Activated naive CD4-positive, alpha-beta T cell treated with anti-CD3 and anti-CD28 coated beads, Interleukin-2, amount 10 ng/mL, durations not matched to agents 7 days and 5 days (primary cell): ENCODE results near the gene NDST1.
A peak's percentile ranks its signal among the peaks of the same experiment; 100 is the strongest.

Experiments
- CTCF ChIA-PET: fragments of 350-600 bp; sonication (Branson Sonifier 250); formaldehyde crosslinking; loops from one replicate; lab custom pipeline; 2021; ENCODE audit warnings: antibody characterized with exemption; lab: Charles Lee
- DNase-seq: peaks from one replicate; pipeline ENCODE4 v3.0.0-alpha.2; 2020
- H3K27ac Mint-ChIP-seq: one replicate; pipeline ENCODE4 v1.8.0; 2021; ENCODE audit warnings: mild to moderate bottlenecking, moderate library complexity, mixed read lengths
- H3K27me3 Mint-ChIP-seq: one replicate; pipeline ENCODE4 v1.8.0; 2021; ENCODE audit warnings: mild to moderate bottlenecking, mixed read lengths
- H3K36me3 Mint-ChIP-seq: one replicate; pipeline ENCODE4 v1.8.0; 2021; ENCODE audit warnings: mixed read lengths
- H3K4me1 Mint-ChIP-seq: one replicate; pipeline ENCODE4 v1.8.0; 2021; ENCODE audit warnings: mixed read lengths
- H3K4me3 Mint-ChIP-seq: one replicate; pipeline ENCODE4 v1.8.0; 2021; ENCODE audit warnings: mild to moderate bottlenecking, moderate library complexity, mixed read lengths
- H3K9me3 Mint-ChIP-seq: one replicate; pipeline ENCODE4 v1.8.0; 2021; ENCODE audit warnings: mixed read lengths

The NDST1 gene

DNA sequence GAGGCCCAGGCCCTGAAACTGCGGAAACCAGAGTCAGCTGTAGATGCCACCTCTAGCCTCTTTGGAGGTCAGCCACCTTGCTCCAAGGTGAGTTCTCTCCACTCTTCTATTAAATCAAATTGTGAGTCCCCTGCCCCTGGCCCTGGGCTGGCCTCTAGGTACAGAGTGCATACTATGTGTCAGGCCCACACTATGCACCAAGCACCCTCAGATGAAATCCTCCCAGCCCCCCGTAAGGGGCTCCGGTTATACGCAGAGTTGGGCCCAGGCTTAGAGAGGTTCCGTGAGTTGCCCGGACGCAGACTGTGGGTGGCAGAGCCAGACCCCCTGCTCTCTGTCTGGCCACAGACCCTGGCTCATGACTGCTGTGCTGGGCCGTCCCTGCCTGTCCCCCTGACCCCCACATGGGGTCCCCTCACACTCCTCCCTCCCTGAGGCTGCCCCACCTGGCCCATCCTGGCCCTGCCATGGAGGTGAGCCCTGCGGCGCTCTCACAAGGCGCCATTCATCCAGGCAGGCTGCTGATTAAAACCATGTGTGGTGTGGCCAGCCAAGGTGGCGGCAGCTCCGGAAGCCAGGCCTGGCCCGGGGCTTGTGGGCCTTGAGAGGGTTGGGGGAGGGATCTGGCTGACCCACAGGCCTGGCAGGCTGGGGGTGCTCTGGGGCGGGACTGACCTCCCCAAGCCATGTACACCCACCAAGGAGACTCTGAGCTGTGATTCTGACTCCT is 67.1 kb downstream of the NDST1 start:
- Mint-ChIP-seq H3K4me1 (no peaks in the 10 kb centered on the region), H3K4me3 (no peak overlapping the region), H3K36me3 (no peaks in the 10 kb centered on the region), H3K9me3 (no peaks in the 10 kb centered on the region), H3K27me3 (peaks cover 6% of the 10 kb centered on the region), H3K27ac (no peak overlapping the region)
- CTCF ChIA-PET, result no interaction called here
- DNase-seq, result no peak

GRCh38 chr5:150575745-150576448 is 68.0 kb downstream of the NDST1 start:
- Mint-ChIP-seq H3K4me1 (no peaks in the 10 kb centered on the region), H3K27me3 (peaks cover 12% of the 10 kb centered on the region), H3K9me3 (no peaks in the 10 kb centered on the region), H3K36me3 (no peaks in the 10 kb centered on the region), H3K4me3 (no peak overlapping the region), H3K27ac (no peak overlapping the region)
- CTCF ChIA-PET, result no interaction called here
- no peak for DNase-seq

DNA sequence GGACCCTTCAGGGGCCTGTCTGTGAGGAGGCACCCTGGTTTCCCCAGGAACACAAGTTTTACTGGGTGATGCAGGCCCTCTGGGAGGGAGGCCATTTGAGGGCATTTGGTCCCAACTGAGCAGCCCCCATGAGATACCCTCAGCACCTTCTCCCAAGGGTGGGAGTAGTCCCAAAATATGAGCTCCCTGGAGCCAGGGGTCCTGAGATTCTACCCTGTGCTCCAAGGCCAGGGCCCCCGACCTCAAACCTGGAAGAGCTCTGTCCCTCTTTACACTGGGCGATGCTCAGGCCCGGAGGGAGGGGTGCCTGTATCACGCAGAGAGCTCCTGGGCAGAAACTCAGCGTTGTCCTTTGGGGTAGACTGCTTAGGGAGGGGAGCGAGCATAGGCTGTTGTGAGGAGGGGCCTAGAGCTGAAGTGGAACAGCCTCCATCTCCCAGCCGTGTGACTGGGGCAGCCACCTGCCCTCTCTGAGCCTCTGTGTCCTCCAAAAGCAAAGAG is 68.6 kb downstream of the NDST1 start:
- Mint-ChIP-seq H3K9me3 (no peaks in the 10 kb centered on the region), H3K27me3 (peaks cover 13% of the 10 kb centered on the region), H3K4me1 (no peaks in the 10 kb centered on the region), H3K4me3 (no peak overlapping the region), H3K36me3 (no peaks in the 10 kb centered on the region), H3K27ac (no peak overlapping the region)
- DNase-seq, result no peak
- CTCF ChIA-PET, result interaction anchor here (1.4 kb wide), 1 partner anchor 17 kb away, joined by 5 read pairs; no protein-coding TSS in a partner anchor

DNA sequence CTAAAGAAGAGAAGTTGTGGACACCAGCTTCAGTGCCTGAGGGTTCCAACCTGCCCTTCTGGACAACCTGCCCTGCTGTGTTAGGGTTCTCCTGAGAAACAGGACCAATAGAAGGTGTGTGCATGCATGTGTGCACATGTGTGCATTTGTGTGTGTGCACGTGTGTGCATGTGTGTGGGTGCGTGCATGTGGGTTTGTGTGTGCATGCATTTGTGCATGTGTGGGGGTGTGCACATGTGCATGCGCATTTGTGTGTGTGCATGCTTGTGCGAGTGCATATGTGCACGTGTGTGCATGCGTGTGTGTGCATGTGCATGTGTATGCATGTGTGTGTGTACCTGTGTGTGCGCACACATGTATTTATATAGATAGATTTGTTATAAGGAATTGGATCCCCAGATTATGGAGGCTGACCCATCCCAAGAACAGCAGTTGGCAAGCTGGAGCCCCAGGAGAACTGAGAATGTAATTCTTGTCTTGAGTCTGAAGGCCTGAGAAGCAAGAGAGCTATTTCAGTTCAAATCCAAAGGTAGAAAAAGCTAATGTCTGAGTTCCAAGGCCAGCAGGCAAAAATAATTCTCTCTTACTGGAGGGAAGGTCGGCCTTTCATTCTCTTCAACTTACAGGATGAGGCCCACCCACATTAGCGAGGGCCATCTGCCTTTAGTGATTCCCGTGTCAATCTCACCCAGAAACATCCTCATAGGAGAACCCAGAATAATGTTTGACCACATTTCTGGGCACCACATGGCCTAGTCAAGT is 69.6 kb downstream of the NDST1 start:
- Mint-ChIP-seq H3K36me3 (no peaks in the 10 kb centered on the region), H3K4me3 (no peak overlapping the region), H3K9me3 (no peaks in the 10 kb centered on the region), H3K4me1 (no peaks in the 10 kb centered on the region), H3K27ac (no peak overlapping the region), H3K27me3 (peaks cover 23% of the 10 kb centered on the region)
- CTCF ChIA-PET, result interaction anchor here (1.4 kb wide), 1 partner anchor 18 kb away, joined by 5 read pairs; no protein-coding TSS in a partner anchor
- no peak for DNase-seq

DNA sequence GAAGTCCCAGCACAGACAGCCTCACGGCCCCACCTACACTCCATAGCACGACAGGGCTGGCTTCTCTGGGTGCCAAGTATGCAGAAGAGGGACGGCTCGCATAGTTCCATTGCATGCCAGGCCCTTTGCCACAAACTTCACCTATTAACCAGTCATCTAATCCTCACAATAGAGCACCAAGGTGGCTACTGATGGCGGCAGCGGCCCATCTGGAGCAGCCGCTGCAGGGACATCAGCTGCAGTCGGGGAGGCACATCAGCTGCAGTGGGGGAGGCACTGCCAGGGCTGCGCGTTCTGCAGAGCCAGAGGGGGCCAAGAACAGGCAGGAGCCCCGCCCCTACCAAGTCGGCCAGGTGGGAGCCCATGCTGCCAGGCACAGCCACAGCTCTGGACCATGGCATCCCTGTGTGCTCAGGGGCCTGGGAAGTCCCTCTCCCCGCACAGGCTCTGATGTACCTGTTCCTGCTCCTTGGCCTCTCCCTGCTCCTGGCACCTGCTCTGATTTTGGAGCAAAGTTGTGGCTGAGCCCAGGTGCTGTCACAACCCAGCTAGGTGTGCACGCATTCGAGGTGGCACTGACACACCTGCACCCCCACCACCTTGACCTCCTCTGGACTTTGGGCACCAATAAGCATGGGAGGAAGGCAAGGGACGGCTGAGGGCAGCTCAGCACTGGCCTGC is 71.0 kb downstream of the NDST1 start:
- Mint-ChIP-seq H3K9me3 (no peaks in the 10 kb centered on the region), H3K27ac (no peak overlapping the region), H3K4me1 (no peaks in the 10 kb centered on the region), H3K4me3 (no peak overlapping the region), H3K27me3 (peaks cover 24% of the 10 kb centered on the region), H3K36me3 (no peaks in the 10 kb centered on the region)
- DNase-seq, result no peak
- CTCF ChIA-PET, result no interaction called here

DNA sequence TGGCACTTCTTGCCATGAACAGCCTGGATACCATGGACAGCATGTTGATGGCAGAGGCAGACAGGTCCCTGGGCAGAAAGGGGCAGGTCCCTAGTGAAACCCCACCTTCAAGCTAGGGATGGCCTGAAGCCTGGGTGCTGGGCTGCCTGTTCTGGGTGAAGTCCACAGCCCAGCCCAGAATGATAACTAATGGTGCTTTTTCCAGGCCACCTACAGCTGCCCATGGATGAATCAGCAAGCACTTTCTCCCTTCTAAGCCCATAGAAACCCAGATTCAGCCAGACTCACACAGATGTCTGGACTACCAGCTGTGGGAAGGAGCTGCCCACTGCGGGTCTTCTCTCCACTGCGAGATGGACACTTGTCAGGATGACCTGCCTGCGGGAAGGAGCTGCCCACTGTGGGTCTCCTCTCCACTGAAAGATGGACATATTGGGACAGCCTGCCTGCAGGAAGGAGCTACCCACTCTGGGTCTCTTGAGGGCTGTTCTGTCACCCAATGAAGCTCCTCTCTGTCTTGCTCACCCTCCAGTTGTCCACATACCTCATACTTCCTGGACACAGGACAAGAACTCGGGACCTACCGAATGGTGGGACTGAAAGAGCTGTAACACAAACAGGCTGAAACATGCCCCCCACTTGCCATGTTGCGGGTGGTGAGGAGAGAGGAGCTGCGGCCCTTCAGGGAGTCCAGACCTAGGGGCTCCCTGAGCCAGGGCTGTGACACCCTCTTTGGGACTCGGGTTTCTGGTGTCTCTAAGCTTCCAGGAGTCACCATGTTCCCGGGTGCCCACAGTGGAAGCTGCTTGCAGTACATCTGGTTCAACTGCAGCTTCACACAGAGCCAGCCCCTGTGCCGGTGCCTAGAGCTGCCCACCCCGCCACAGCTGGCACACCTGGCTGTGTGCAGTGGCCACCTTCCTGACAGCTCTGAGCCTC is 71.8 kb downstream of the NDST1 start:
- no peak overlapping the region for H3K27ac Mint-ChIP-seq
- H3K36me3 Mint-ChIP-seq, result no peaks in the 10 kb centered on the region
- H3K4me1 Mint-ChIP-seq, result no peaks in the 10 kb centered on the region
- no peak overlapping the region for H3K4me3 Mint-ChIP-seq
- CTCF ChIA-PET, result no interaction called here
- peaks cover 26% of the 10 kb centered on the region for H3K27me3 Mint-ChIP-seq
- no peak for DNase-seq
- H3K9me3 Mint-ChIP-seq, result no peaks in the 10 kb centered on the region

DNA sequence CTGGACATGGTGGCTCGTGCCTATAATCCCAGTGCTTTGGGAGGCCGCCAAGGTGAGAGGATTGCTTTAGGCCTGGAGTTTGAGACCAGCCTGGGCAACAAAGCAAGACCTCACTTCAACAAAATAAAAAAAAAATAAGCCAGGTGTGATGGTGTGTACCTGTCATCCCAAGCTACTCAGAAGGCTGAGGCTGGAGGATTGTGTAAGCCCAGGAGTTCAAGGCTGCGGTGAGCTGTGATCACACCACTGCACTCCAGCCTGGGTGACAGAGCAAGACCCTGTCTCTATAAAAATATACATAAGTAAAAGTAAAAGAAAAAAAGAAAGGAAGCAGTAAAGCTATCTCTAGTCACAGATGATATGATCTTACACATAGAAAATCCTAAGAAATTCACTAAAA is 73.0 kb downstream of the NDST1 start:
- CTCF ChIA-PET, result no interaction called here
- no peaks in the 10 kb centered on the region for H3K9me3 Mint-ChIP-seq
- H3K27me3 Mint-ChIP-seq, result peaks cover 30% of the 10 kb centered on the region
- H3K36me3 Mint-ChIP-seq, result no peaks in the 10 kb centered on the region
- no peak overlapping the region for H3K4me3 Mint-ChIP-seq
- H3K27ac Mint-ChIP-seq, result no peak overlapping the region
- no peaks in the 10 kb centered on the region for H3K4me1 Mint-ChIP-seq
- DNase-seq, result no peak

- Mint-ChIP-seq H3K27ac (no peak overlapping the region), H3K4me1 (no peaks in the 10 kb centered on the region), H3K27me3 (peaks cover 30% of the 10 kb centered on the region), H3K36me3 (no peaks in the 10 kb centered on the region), H3K4me3 (no peak overlapping the region), H3K9me3 (no peaks in the 10 kb centered on the region)
- CTCF ChIA-PET, result interaction anchor here (0.9 to 1.0 kb wide), 2 partner anchors 9 to 197 kb away, joined by 3 read pairs; partner anchors contain the start of gene SMIM3
- no peak for DNase-seq
Observed at GRCh38 chr5:150582241-150583109, 74.5 kb downstream of the NDST1 start.

DNA sequence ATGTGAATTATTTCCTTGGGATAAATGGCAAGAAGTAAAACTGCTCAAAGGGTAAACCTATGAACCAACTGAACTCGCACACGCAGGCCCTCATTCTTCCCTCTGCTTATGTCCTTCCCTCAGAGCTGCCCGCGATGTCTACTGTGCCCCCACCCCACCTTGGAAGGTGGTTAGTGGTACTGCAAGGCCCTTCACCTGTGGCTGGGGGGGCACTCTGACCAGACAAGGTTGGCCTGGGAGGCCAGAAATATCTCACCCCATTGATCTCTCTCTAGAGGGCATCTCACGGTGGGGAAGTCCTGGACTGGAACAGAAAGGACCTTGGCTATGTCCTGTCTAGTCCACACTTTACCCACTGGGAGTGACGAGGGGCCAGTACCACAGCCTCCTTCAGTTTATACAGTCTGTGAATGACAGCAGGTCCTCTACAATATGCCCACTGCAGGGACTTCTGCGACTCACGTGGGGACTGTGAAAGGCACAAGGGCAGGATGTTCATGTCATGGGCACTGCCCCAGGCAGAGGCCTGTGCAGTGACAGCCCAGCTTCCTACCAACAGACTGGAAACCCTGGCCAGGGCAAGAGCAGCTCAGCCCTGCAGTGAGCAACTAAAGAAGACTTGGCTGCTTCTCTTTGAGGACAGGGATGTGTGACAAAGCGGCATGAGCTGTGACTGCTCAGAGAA is 75.8 kb downstream of the NDST1 start:
- H3K27ac Mint-ChIP-seq, result no peak overlapping the region
- H3K9me3 Mint-ChIP-seq, result no peaks in the 10 kb centered on the region
- CTCF ChIA-PET, result interaction anchor here (0.9 to 1.0 kb wide), 2 partner anchors 10 to 195 kb away, joined by 3 read pairs; partner anchors contain the start of gene SMIM3
- H3K36me3 Mint-ChIP-seq, result no peaks in the 10 kb centered on the region
- no peaks in the 10 kb centered on the region for H3K4me1 Mint-ChIP-seq
- peaks cover 30% of the 10 kb centered on the region for H3K27me3 Mint-ChIP-seq
- DNase-seq, result no peak
- no peak overlapping the region for H3K4me3 Mint-ChIP-seq

DNA sequence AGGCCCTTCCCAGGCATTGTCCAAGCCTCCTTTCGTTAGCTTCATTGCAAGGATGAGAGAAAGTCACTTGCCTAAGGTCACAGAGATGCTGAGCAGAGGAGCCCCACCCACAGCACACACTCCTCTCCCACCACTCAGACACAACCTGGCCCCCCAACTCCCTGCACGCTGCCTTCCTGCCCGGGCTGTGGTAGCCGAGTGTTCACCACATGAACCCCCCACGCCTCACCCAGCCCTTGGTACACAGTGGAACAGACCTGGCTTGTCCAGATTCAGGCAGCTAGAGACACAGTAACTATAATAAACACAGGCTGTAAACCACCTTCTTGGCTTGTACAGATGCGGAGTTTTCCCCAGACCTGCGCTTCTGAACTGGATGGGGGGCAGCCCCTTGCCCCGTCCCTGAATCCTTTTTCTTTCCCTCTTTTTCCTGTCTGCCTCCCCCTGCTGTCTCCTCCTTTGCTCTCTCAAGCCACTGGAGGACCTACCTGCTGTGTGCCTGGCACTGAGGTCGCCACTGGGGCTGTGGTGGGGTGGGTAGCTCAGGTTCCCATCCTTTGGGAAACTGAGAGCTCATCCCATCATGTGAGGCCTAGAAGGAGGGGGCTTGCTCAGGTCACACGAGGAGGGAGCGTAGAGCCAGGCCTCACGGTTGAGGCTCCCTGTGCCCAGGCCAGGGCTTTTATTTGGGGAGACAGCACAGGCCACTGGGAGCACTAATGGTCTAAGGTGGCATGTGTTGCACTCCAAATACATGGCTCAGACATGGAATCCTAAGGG is 76.8 kb downstream of the NDST1 start:
- Mint-ChIP-seq H3K27ac (no peak overlapping the region), H3K4me3 (no peak overlapping the region), H3K4me1 (no peaks in the 10 kb centered on the region), H3K27me3 (peaks cover 27% of the 10 kb centered on the region), H3K9me3 (no peaks in the 10 kb centered on the region), H3K36me3 (no peaks in the 10 kb centered on the region)
- DNase-seq, result no peak
- CTCF ChIA-PET, result no interaction called here

GRCh38 chr5:150585781-150586341 is 77.9 kb downstream of the NDST1 start:
- CTCF ChIA-PET, result no interaction called here
- H3K9me3 Mint-ChIP-seq, result no peaks in the 10 kb centered on the region
- H3K4me3 Mint-ChIP-seq, result no peak overlapping the region
- H3K4me1 Mint-ChIP-seq, result no peaks in the 10 kb centered on the region
- DNase-seq, result peak; percentile 11
- H3K36me3 Mint-ChIP-seq, result no peaks in the 10 kb centered on the region
- no peak overlapping the region for H3K27ac Mint-ChIP-seq
- H3K27me3 Mint-ChIP-seq, result peaks cover 19% of the 10 kb centered on the region
